ENCODE measurements around the gene RNPS1. TPM values are rescaled to one million over a fixed set of nuclear protein-coding genes. Genes with fewer than 3 reads are reported as not detected.

RNPS1 gene
- 204 and 209 TPM in 2 replicates for total RNA-seq
- polyA plus RNA-seq: 206 and 255 TPM in 2 replicates
- 242 and 260 TPM in 2 replicates for polyA plus RNA-seq (2011; cell fraction: cytosol; rRNA removed)
- polyA plus RNA-seq (2011; cell fraction: nucleus; rRNA removed): 252 and 273 TPM in 2 replicates
- polyA plus RNA-seq (2012): 175 and 190 TPM in 2 replicates
- 97.3 and 110 TPM in 2 replicates for polyA minus RNA-seq
- 118 TPM for polyA minus RNA-seq (2011; cell fraction: cytosol; rRNA and poly(A)+ RNA removed)
- polyA minus RNA-seq (2011; cell fraction: nucleus; rRNA and poly(A)+ RNA removed): 81.2 and 87.4 TPM in 2 replicates
- percentile 95 among the genes with signal in this experiment for Bru-seq, nascent RNA
- BruChase-seq, experiment 1, labeled RNA remaining after a 6-hour chase: percentile 97 among the genes with signal in this experiment
- BruChase-seq, experiment 2, labeled RNA remaining after a 2-hour chase: percentile 96 among the genes with signal in this experiment
- long read RNA-seq, transcript RNPS1-203 (8 exons, 2,069 nt): minor isoform, 54 of 668 reads
- long read RNA-seq, transcript RNPS1-202 (8 exons, 2,241 nt): minor isoform, 226 of 668 reads
- long read RNA-seq, transcript RNPS1-220 (7 exons, 2,037 nt): major isoform, 261 of 668 reads
- long read RNA-seq, transcript RNPS1-217 (7 exons, 1,514 nt): minor isoform, 14 of 668 reads
- long read RNA-seq, partial matches to known transcripts: 7 of 668 reads
- long read RNA-seq, other reads (novel, unspliced or antisense): 82 of 668 reads

GRCh38 chr16:2267913-2268666 is at the start of gene RNPS1:
Gene RNPS1 (minus strand): TSS chr16:2268126. CDS start chr16:2264643, 3,483 bp downstream.
- no peaks in the 10 kb centered on the region for H3K9me3 ChIP-seq (replicated peaks; ENCODE audit: control insufficient read depth, insufficient read depth, low read length)
- H3K4me2 ChIP-seq (ENCODE audit: insufficient read depth, low read length): peak within 1 kb of the TSS; percentile 85
- peak within 1 kb of the TSS; percentile 78 for H3K27ac ChIP-seq (ENCODE audit: insufficient read depth, low read depth, low read length)
- no peaks in the 10 kb centered on the region for H3K27me3 ChIP-seq (ENCODE audit: control insufficient read depth in 2 of 2, insufficient read depth in 2 of 2, low read length in 2 of 2)
- peak within 1 kb of the TSS; percentile 98 for H2AFZ ChIP-seq (ENCODE audit: low read depth, low read length)
- FAIRE-seq (peak; percentile 92), DNase-seq (ENCODE audit: low read depth, low spot score) (peak; percentile 96)
- H3K4me3 ChIP-seq (replicated peaks in 1 of 3; ENCODE audit: insufficient read depth in 1 of 3, low read depth in 1 of 3, low read length in 3 of 3): peak within 1 kb of the TSS; percentile 16 to 73 (median 44)
- BruUV-seq (replicated peaks): TSS peak; percentile 15
- no peak for TF ChIP-seq CTCF (IDR thresholded peaks at IDR 0.05; ENCODE audit: extremely low read depth in 1 of 2, insufficient read depth in 1 of 2, low read depth in 1 of 2, low read length in 2 of 2)
- no peak for TF ChIP-seq EZH2 (IDR thresholded peaks at IDR 0.05; ENCODE audit: borderline replicate concordance, low read depth, low read length, severe bottlenecking)
- peak; percentile 49 for TF ChIP-seq MYC (IDR thresholded peaks at IDR 0.05; ENCODE audit: low read depth, low read length)
- TF ChIP-seq POLR2A (IDR thresholded peaks at IDR 0.05; ENCODE audit: low read depth, low read length): peak; percentile 85
- no peak for TF ChIP-seq MAX (IDR thresholded peaks at IDR 0.05; ENCODE audit: insufficient read depth, insufficient read length)
- TF ChIP-seq FOS (IDR thresholded peaks at IDR 0.05; ENCODE audit: borderline replicate concordance, insufficient read depth, low read length): no peak
- peak; percentile 76 for TF ChIP-seq POLR2AphosphoS5 (IDR thresholded peaks at IDR 0.05; ENCODE audit: insufficient read depth, low read depth, low read length)
- TF ChIP-seq JUN (IDR thresholded peaks at IDR 0.05; ENCODE audit: borderline replicate concordance, insufficient read depth, insufficient read length, low read depth): peak; percentile 36
- TF ChIP-seq GATA2 (IDR thresholded peaks at IDR 0.05; ENCODE audit: insufficient read depth, insufficient read length, low read depth, low read length): no peak
- H3K9me1 ChIP-seq (replicated peaks; ENCODE audit: control insufficient read depth, extremely low read depth, insufficient read depth, low read length): no peaks in the 10 kb centered on the region
- H3K79me2 ChIP-seq (ENCODE audit: control insufficient read depth, insufficient read depth, low read length): peaks cover 47% of the 10 kb centered on the region
- H3K4me1 ChIP-seq (ENCODE audit: control insufficient read depth, extremely low read depth, insufficient read depth, low read length): peaks cover 9% of the 10 kb centered on the region
- H3K36me3 ChIP-seq (ENCODE audit: control insufficient read depth in 2 of 2, extremely low read depth in 1 of 2, insufficient read depth in 2 of 2, low read length in 2 of 2): peaks cover 3 to 10% of the 10 kb centered on the region in 2 experiments
- CTCF ChIA-PET: interaction anchor here (0.9 to 1.8 kb wide), 2 partner anchors 17 to 42 kb away, joined by 3 to 12 read pairs; partner anchors contain the start of gene ECI1
- POLR2A ChIA-PET: interaction anchor here (1.4 kb wide), 1 partner anchor 17 kb away, joined by 6 read pairs; the partner anchor contains the start of gene ECI1
- H4K20me1 ChIP-seq (replicated peaks; ENCODE audit: control insufficient read depth, extremely low read depth, insufficient read depth, low read length): peaks cover 10% of the 10 kb centered on the region
- dilution Hi-C loops (cut with MboI; ENCODE audit: extremely low pct_ligation_motif_present, low sequenced_read_pairs): no loop called here
- intact Hi-C loops (cut with micrococcal nuclease): loop anchor here (1.0 to 2.0 kb wide), 5 partner anchors 17 to 233 kb away; partner anchors contain the start of genes ABCA3, CCNF, E4F1 and ECI1
- H3K9ac ChIP-seq (replicated peaks; ENCODE audit: extremely low read depth, insufficient read depth, low read length): peak within 1 kb of the TSS; percentile 90

Data from endothelial cell of umbilical vein (primary cell).